ENCODE measurements around the gene HEXIM1. TPM values are rescaled to one million over a fixed set of nuclear protein-coding genes. Genes with fewer than 3 reads are reported as not detected.

Gene HEXIM1
- total RNA-seq, 1 donor from 2014 or later = 19.8 TPM

GRCh38 chr17:45197555-45198334 is 49.5 kb downstream of the HEXIM1 start:
- peak; percentile 95 for DNase-seq (ENCODE audit: low spot score)
- intact Hi-C loops (cut with DNase I) = loop anchor here (1.0 to 10.0 kb wide), 2 partner anchors 62 to 273 kb away; partner anchors contain the start of gene ACBD4

GRCh38 chr17:45200701-45201100 is 52.4 kb downstream of the HEXIM1 start:
- no peak for DNase-seq (ENCODE audit: low spot score)
- intact Hi-C loops (cut with DNase I) = no loop called here

GRCh38 chr17:45201457-45201856 is 53.2 kb downstream of the HEXIM1 start:
- no peak for DNase-seq (ENCODE audit: low spot score)
- intact Hi-C loops (cut with DNase I) = no loop called here

Small RNA genes within 50 kb of the gene (microRNA-seq; reads per million reads assigned to microRNA genes)
- not detected for gene MIR6784

Other genes starting within 250 kb of the HEXIM1 start
- 62.0 TPM for gene EFTUD2, start 249.0 kb upstream of the HEXIM1 start, total RNA-seq
- 7.0 TPM for gene GFAP, start 233.0 kb upstream of the HEXIM1 start, total RNA-seq
- 0.13 TPM for gene KIF18B, start 200.7 kb upstream of the HEXIM1 start, total RNA-seq
- 0.97 TPM for gene C1QL1, start 180.2 kb upstream of the HEXIM1 start, total RNA-seq
- 32.1 TPM for gene DCAKD, start 96.8 kb upstream of the HEXIM1 start, total RNA-seq
- 74.8 TPM for gene NMT1, start 87.2 kb upstream of the HEXIM1 start, total RNA-seq
- gene PLCD3, start 16.0 kb upstream of the HEXIM1 start, total RNA-seq = 87.6 TPM
- 6.4 TPM for gene ACBD4, start 12.8 kb upstream of the HEXIM1 start, total RNA-seq
- 3.3 TPM for gene HEXIM2, start 13.4 kb downstream of the HEXIM1 start, total RNA-seq
- gene FMNL1, start 73.4 kb downstream of the HEXIM1 start, total RNA-seq = 12.2 TPM
- not detected for gene SPATA32, start 113.6 kb downstream of the HEXIM1 start, total RNA-seq
- 14.6 TPM for gene MAP3K14, start 168.5 kb downstream of the HEXIM1 start, total RNA-seq